ENCODE data around the gene ZNF391.

The ZNF391 gene

DNA sequence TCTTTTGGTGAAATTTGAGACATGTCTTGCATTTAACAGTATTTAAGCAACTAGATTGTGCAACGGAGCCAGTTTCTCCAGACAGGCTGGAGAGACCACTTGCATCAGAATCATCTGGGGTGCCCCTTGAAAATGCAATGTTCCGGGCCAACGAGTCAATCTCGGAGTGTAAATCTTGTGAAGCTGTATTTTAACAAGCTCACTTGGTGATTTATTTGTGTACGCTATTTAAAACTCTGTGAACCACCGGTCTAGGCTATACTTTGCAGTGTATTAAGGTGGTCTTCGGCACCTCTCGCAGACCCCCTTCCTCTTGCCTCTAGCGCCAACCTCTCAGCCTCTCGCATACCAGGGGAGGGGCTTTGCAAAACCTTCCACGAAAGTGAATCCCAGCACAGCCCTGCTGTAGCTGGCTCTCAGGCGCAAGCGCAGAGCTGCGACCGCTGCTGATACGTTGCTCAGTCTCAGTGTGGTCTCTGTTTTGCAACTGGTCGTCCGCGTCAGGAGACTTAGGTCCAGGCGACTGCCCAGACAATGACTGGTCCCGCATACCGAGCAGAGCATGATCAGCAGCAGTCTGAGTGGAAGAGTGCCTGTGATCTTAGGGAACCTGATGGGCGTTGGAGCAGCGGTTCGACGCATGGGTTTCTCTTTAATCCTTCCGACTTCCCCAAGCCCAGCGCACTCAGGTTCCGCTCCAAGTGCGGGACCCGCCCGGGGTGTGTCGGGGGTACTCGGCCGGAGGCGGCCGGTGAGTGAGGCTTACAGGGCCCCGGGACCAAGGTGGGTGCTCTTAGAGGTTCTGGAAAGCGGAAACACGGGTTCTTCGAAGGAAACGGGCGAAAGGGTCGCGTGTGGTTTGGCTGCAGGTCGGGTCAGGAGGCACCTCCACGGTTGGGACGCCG lies at the start of gene ZNF391:
ZNF391 (plus strand) TSS at position 467 of the 905 bp plus-strand sequence. CDS start 11,612 bp downstream, outside the sequence.
- Histone ChIP-seq H3K27me3 (ENCODE audit: insufficient read depth, low read length, poor library complexity, severe bottlenecking) (no peaks in the 10 kb centered on the region), H2AFZ (ENCODE audit: low read length) (peak within 1 kb of the TSS; percentile 97), H4K20me1 (ENCODE audit: insufficient read depth, low read length, poor library complexity, severe bottlenecking) (no peaks in the 10 kb centered on the region), H3K4me1 (ENCODE audit: insufficient read depth, low read length, poor library complexity, severe bottlenecking) (no peaks in the 10 kb centered on the region), H3K79me2 (ENCODE audit: insufficient read depth, low read length) (no peaks in the 10 kb centered on the region), H3K4me3 (ENCODE audit: low read length, poor library complexity, severe bottlenecking) (peak within 1 kb of the TSS; percentile 82), H3K9ac (ENCODE audit: low read depth, low read length, poor library complexity, severe bottlenecking) (peak within 1 kb of the TSS; percentile 68), H3K9me3 (ENCODE audit: insufficient read depth, low read depth, low read length) (no peaks in the 10 kb centered on the region), H3F3A (ENCODE audit: low read depth) (no peaks in the 10 kb centered on the region), H3K9me2 (replicated peaks; ENCODE audit: low read depth, low read length) (no peaks in the 10 kb centered on the region), H3K4me2 (ENCODE audit: low read depth, low read length, poor library complexity, severe bottlenecking) (peak within 1 kb of the TSS; percentile 77), H3K36me3 (ENCODE audit: insufficient read depth, low read length) (no peaks in the 10 kb centered on the region)
- no peak for TF ChIP-seq EZH2phosphoT487 (IDR thresholded peaks at IDR 0.05; ENCODE audit: borderline replicate concordance)
- TF ChIP-seq, protein P1, sequence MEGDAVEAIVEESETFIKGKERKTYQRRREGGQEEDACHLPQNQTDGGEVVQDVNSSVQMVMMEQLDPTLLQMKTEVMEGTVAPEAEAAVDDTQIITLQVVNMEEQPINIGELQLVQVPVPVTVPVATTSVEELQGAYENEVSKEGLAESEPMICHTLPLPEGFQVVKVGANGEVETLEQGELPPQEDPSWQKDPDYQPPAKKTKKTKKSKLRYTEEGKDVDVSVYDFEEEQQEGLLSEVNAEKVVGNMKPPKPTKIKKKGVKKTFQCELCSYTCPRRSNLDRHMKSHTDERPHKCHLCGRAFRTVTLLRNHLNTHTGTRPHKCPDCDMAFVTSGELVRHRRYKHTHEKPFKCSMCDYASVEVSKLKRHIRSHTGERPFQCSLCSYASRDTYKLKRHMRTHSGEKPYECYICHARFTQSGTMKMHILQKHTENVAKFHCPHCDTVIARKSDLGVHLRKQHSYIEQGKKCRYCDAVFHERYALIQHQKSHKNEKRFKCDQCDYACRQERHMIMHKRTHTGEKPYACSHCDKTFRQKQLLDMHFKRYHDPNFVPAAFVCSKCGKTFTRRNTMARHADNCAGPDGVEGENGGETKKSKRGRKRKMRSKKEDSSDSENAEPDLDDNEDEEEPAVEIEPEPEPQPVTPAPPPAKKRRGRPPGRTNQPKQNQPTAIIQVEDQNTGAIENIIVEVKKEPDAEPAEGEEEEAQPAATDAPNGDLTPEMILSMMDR (conservative IDR thresholded peaks at IDR 0.05; ENCODE audit: low read length): no peak

GRCh38 chr6:27352850-27353249 lies 35.7 kb upstream of the ZNF391 start:
- Histone ChIP-seq H2AFZ (ENCODE audit: low read length) (no peak overlapping the region), H3F3A (ENCODE audit: low read depth) (no peaks in the 10 kb centered on the region), H4K20me1 (ENCODE audit: insufficient read depth, low read length, poor library complexity, severe bottlenecking) (no peaks in the 10 kb centered on the region), H3K27me3 (ENCODE audit: insufficient read depth, low read length, poor library complexity, severe bottlenecking) (no peaks in the 10 kb centered on the region), H3K9me3 (ENCODE audit: insufficient read depth, low read depth, low read length) (no peaks in the 10 kb centered on the region; the same call in 1 of the 2 replicates), H3K4me3 (ENCODE audit: low read length, poor library complexity, severe bottlenecking) (no peak overlapping the region), H3K9me2 (replicated peaks; ENCODE audit: low read depth, low read length) (no peaks in the 10 kb centered on the region), H3K79me2 (ENCODE audit: insufficient read depth, low read length) (no peaks in the 10 kb centered on the region), H3K36me3 (ENCODE audit: insufficient read depth, low read length) (no peaks in the 10 kb centered on the region), H3K4me2 (ENCODE audit: low read depth, low read length, poor library complexity, severe bottlenecking) (no peak overlapping the region), H3K4me1 (ENCODE audit: insufficient read depth, low read length, poor library complexity, severe bottlenecking) (no peaks in the 10 kb centered on the region), H3K9ac (ENCODE audit: low read depth, low read length, poor library complexity, severe bottlenecking) (no peak overlapping the region)
- TF ChIP-seq, protein P1 (conservative IDR thresholded peaks at IDR 0.05; ENCODE audit: low read length): no peak
- TF ChIP-seq EZH2phosphoT487 (IDR thresholded peaks at IDR 0.05; ENCODE audit: borderline replicate concordance): no peak

DNA sequence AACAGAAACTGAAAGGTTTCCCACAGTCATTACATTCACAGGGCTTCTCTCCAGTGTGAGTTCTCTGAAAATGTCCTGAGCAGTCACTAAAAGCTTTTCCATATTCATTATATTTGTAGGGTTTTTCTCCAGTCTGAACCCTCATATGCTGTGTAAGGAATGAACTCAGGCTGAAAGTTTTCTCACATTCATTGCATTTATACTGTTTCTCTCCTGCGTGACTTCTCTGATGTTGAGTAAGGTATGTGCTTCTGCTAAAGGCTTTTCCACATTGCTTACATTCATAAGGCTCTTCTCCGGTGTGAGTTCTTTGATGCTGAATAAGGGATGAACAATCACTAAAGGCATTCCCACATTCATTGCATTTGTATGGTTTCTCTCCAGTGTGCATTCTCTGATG lies 29.8 kb upstream of the ZNF391 start:
- Histone ChIP-seq H3K36me3 (ENCODE audit: insufficient read depth, low read length) (no peaks in the 10 kb centered on the region), H3K79me2 (ENCODE audit: insufficient read depth, low read length) (no peaks in the 10 kb centered on the region), H3K27me3 (ENCODE audit: insufficient read depth, low read length, poor library complexity, severe bottlenecking) (no peaks in the 10 kb centered on the region), H2AFZ (ENCODE audit: low read length) (no peak overlapping the region), H3K9me3 (ENCODE audit: insufficient read depth, low read depth, low read length) (peaks cover 5% of the 10 kb centered on the region; the same call in 1 of the 2 replicates), H3K4me3 (ENCODE audit: low read length, poor library complexity, severe bottlenecking) (no peak overlapping the region), H3K9me2 (replicated peaks; ENCODE audit: low read depth, low read length) (no peaks in the 10 kb centered on the region), H4K20me1 (ENCODE audit: insufficient read depth, low read length, poor library complexity, severe bottlenecking) (no peaks in the 10 kb centered on the region), H3K9ac (ENCODE audit: low read depth, low read length, poor library complexity, severe bottlenecking) (no peak overlapping the region), H3K4me2 (ENCODE audit: low read depth, low read length, poor library complexity, severe bottlenecking) (no peak overlapping the region), H3F3A (ENCODE audit: low read depth) (no peaks in the 10 kb centered on the region), H3K4me1 (ENCODE audit: insufficient read depth, low read length, poor library complexity, severe bottlenecking) (no peaks in the 10 kb centered on the region)
- TF ChIP-seq EZH2phosphoT487 (IDR thresholded peaks at IDR 0.05; ENCODE audit: borderline replicate concordance): no peak
- TF ChIP-seq, protein P1 (conservative IDR thresholded peaks at IDR 0.05; ENCODE audit: low read length): no peak

Measured in Loucy (cell line).